AG04449 (cell line): ENCODE measurements around the gene ETV5.

Source experiments
- CTCF ChIA-PET: fragments of 350-600 bp; formaldehyde crosslinking; extraction: SDS; loops from one replicate; lab custom pipeline; 2021; ENCODE audit warnings: antibody characterized with exemption; lab: Yijun Ruan, JAX
- POLR2A ChIA-PET: fragments of 400-600, 350-600 bp; formaldehyde crosslinking; extraction: SDS; loops from one replicate; lab custom pipeline; 2020; ENCODE audit warnings: antibody characterized with exemption, inconsistent platforms; lab: Yijun Ruan, JAX
- DNase-seq: peaks from one replicate; pipeline ENCODE4 v3.0.0-alpha.2; 2010; ENCODE audit warnings: low read depth, low spot score
- H3K4me3 ChIP-seq: 2 replicates; pipeline ENCODE4 v1.5.1; 2011; ENCODE audit warnings: low read depth, mild to moderate bottlenecking, control low read depth, low read length
- CTCF ChIP-seq: IDR thresholded peaks from one replicate; pipeline ENCODE4 v1.5.1; 2011; ENCODE audit warnings: mild to moderate bottlenecking, moderate library complexity, low read length, control low read depth, inconsistent platforms; ENCODE audit not compliant: insufficient read depth; ENCODE audit errors: missing control alignments

ETV5 gene

GRCh38 chr3:185999221-185999620 is 109.7 kb downstream of the ETV5 start:
- no peak overlapping the region for H3K4me3 ChIP-seq
- ChIA-PET CTCF (interaction anchor here (0.8 to 2.0 kb wide), 2 partner anchors 16 to 270 kb away, joined by 3 to 7 read pairs; no protein-coding TSS in a partner anchor), POLR2A (no interaction called here)
- TF ChIP-seq CTCF, result no peak
- DNase-seq, result no peak

GRCh38 chr3:185998136-185998535 is 110.8 kb downstream of the ETV5 start:
- no peak for TF ChIP-seq CTCF
- H3K4me3 ChIP-seq, result no peak overlapping the region
- ChIA-PET POLR2A (no interaction called here), CTCF (interaction anchor here (1.1 kb wide), 1 partner anchor 21 kb away, joined by 3 read pairs; no protein-coding TSS in a partner anchor)
- no peak for DNase-seq

- no peak for TF ChIP-seq CTCF
- DNase-seq, result no peak
- no peak overlapping the region for H3K4me3 ChIP-seq
- POLR2A ChIA-PET, result no interaction called here
- CTCF ChIA-PET, result interaction anchor here (1.1 kb wide), 1 partner anchor 20 kb away, joined by 3 read pairs; no protein-coding TSS in a partner anchor
These were observed 111.8 kb downstream of the ETV5 start for GRCh38 chr3:185997130-185997529.
